COLO829 (cell line): ENCODE results near the gene MORN3.

Experiments
- DNase-seq: peaks from one replicate; pipeline ENCODE4 v3.0.0; 2012; ENCODE audit warnings: low spot score

Gene MORN3

GRCh38 chr12:121602766-121603165 is 66.7 kb downstream of the MORN3 start:
- DNase-seq = no peak

- DNase-seq = no peak
These were observed 68.6 kb downstream of the MORN3 start for GRCh38 chr12:121600702-121601336.
